Hepatocyte (in vitro differentiated cells): ENCODE results near the gene KRT80. TPM values are rescaled to one million over a fixed set of nuclear protein-coding genes. Genes with fewer than 3 reads are reported as not detected.

Source experiments
- DNase-seq: peaks from one replicate; pipeline ENCODE4 v3.0.0-alpha.2; 2016; ENCODE audit warnings: low spot score
- H2AFZ ChIP-seq: fragments of 200-600 bp; sonication (generic); 2 replicates; pipeline ENCODE4 v1.6.0; 2016; ENCODE audit warnings: antibody characterized with exemption, mild to moderate bottlenecking
- H3K27ac ChIP-seq: fragments of 200-600 bp; sonication (generic); 2 replicates; pipeline ENCODE4 v1.5.1; 2016; ENCODE audit warnings: mild to moderate bottlenecking
- H3K27me3 ChIP-seq: fragments of 200-600 bp; sonication (generic); 2 replicates; pipeline ENCODE4 v1.6.1; 2016
- H3K36me3 ChIP-seq: fragments of 200-600 bp; sonication (generic); replicated peaks from 2 replicates; pipeline ENCODE4 v1.5.1; 2016; ENCODE audit warnings: low read depth; ENCODE audit not compliant: insufficient read depth
- H3K4me1 ChIP-seq: fragments of 200-600 bp; sonication (generic); 2 replicates; pipeline ENCODE4 v1.5.1; 2016; ENCODE audit warnings: mild to moderate bottlenecking, moderate library complexity; ENCODE audit not compliant: insufficient read depth
- H3K4me2 ChIP-seq: fragments of 200-600 bp; sonication (generic); 2 replicates; pipeline ENCODE4 v1.6.0; 2016
- H3K4me3 ChIP-seq: fragments of 200-600 bp; sonication (generic); 2 replicates; pipeline ENCODE4 v1.5.1; 2016; ENCODE audit warnings: mild to moderate bottlenecking
- H3K79me2 ChIP-seq: fragments of 200-600 bp; sonication (generic); 2 replicates; pipeline ENCODE4 v1.6.0; 2017; ENCODE audit warnings: mild to moderate bottlenecking
- H3K9me2 ChIP-seq: fragments of 200-600 bp; sonication (generic); replicated peaks from 2 replicates; pipeline ENCODE4 v1.6.0; 2017; ENCODE audit warnings: mild to moderate bottlenecking; ENCODE audit not compliant: insufficient read depth
- H3K9me3 ChIP-seq: fragments of 200-600 bp; sonication (generic); 2 replicates; pipeline ENCODE4 v1.5.1; 2016; ENCODE audit warnings: low read depth, mild to moderate bottlenecking
- H4K20me1 ChIP-seq: fragments of 200-600 bp; sonication (generic); 2 replicates; pipeline ENCODE4 v1.6.0; 2016; ENCODE audit warnings: mild to moderate bottlenecking; ENCODE audit not compliant: insufficient read depth, poor library complexity, severe bottlenecking
- CTCF ChIP-seq: fragments of 200-600 bp; sonication (generic); IDR thresholded peaks from 2 replicates; pipeline ENCODE4 v1.5.1; 2016; ENCODE audit warnings: antibody characterized with exemption, mild to moderate bottlenecking; ENCODE audit not compliant: poor library complexity
- EZH2 ChIP-seq: fragments of 200-600 bp; sonication (generic); IDR thresholded peaks from 2 replicates; pipeline ENCODE4 v1.6.1; 2016; ENCODE audit warnings: antibody characterized with exemption, mild to moderate bottlenecking, borderline replicate concordance
- EZH2phosphoT487 ChIP-seq: fragments of 200-600 bp; sonication (generic); IDR thresholded peaks from one replicate; pipeline ENCODE4 v1.6.1; 2018; ENCODE audit warnings: antibody characterized with exemption, mild to moderate bottlenecking, low read depth, moderate library complexity; ENCODE audit not compliant: unreplicated experiment, severe bottlenecking
- WGBS: methylation state at CpG from one replicate; pipeline ENCODE4 v1.1.6; 2016; ENCODE audit warnings: low lambda C conversion rate; ENCODE audit errors: missing lambda C conversion rate; 5-methylcytosine and 5-hydroxymethylcytosine counted together
- polyA plus RNA-seq: library from polyadenylated mRNA; unstranded; fragments of >200 nt; fragmentation: Nextera tagmentation; extraction: Ambion mirVana; gene quantifications from 2 replicates; pipeline ENCODE4 v1.2.1, GENCODE V29; 2016
- total RNA-seq: library from RNA; depleted of rRNA; stranded (reverse); fragments of >200 nt; gene quantifications from 2 replicates; pipeline ENCODE4 v1.2.3, GENCODE V29; 2014

KRT80 gene
- total and polyA plus RNA-seq, 2 experiments from 2014 or later: 0.77 to 1.2 TPM

GRCh38 chr12:52169886-52170285, 21.9 kb downstream of the KRT80 start:
- Histone ChIP-seq H3K36me3 (no peaks in the 10 kb centered on the region), H3K9me3 (no peaks in the 10 kb centered on the region), H3K79me2 (no peaks in the 10 kb centered on the region), H3K27ac (no peak overlapping the region), H2AFZ (no peak overlapping the region), H3K4me3 (no peak overlapping the region), H4K20me1 (no peaks in the 10 kb centered on the region), H3K27me3 (no peaks in the 10 kb centered on the region), H3K9me2 (no peaks in the 10 kb centered on the region), H3K4me2 (no peak overlapping the region), H3K4me1 (peaks cover 32% of the 10 kb centered on the region)
- TF ChIP-seq CTCF (no peak), EZH2 (no peak), EZH2phosphoT487 (no peak)
- DNase-seq: no peak
- 100% methylated on average over 1 of the region's 1 CpG for WGBS

- TF ChIP-seq CTCF: no peak
- TF ChIP-seq EZH2phosphoT487: no peak
- TF ChIP-seq EZH2: no peak
- no peak overlapping the region for H2AFZ ChIP-seq
- no peaks in the 10 kb centered on the region for H3K27me3 ChIP-seq
- H3K4me1 ChIP-seq: peaks cover 29% of the 10 kb centered on the region
- H3K27ac ChIP-seq: peak overlapping the region; percentile 82
- peak; percentile 91 for DNase-seq
- H3K4me3 ChIP-seq: no peak overlapping the region
- H3K4me2 ChIP-seq: no peak overlapping the region
- H3K9me3 ChIP-seq: no peaks in the 10 kb centered on the region
- no peaks in the 10 kb centered on the region for H3K9me2 ChIP-seq
- no peaks in the 10 kb centered on the region for H3K36me3 ChIP-seq
- 70% methylated on average over 11 of the region's 12 CpGs for WGBS
- H3K79me2 ChIP-seq: no peaks in the 10 kb centered on the region
- no peaks in the 10 kb centered on the region for H4K20me1 ChIP-seq
Observed at GRCh38 chr12:52168019-52168717, 23.6 kb downstream of the KRT80 start.

GRCh38 chr12:52167526-52167925, 24.3 kb downstream of the KRT80 start:
- no peaks in the 10 kb centered on the region for H3K9me2 ChIP-seq
- H3K36me3 ChIP-seq: no peaks in the 10 kb centered on the region
- no peak for TF ChIP-seq EZH2phosphoT487
- TF ChIP-seq CTCF: no peak
- TF ChIP-seq EZH2: no peak
- H3K27ac ChIP-seq: peak overlapping the region; percentile 82
- H3K4me2 ChIP-seq: no peak overlapping the region
- H3K4me1 ChIP-seq: peaks cover 29% of the 10 kb centered on the region
- H3K79me2 ChIP-seq: no peaks in the 10 kb centered on the region
- no peaks in the 10 kb centered on the region for H3K27me3 ChIP-seq
- no peaks in the 10 kb centered on the region for H4K20me1 ChIP-seq
- no peaks in the 10 kb centered on the region for H3K9me3 ChIP-seq
- WGBS: 41% methylated on average over 3 of the region's 3 CpGs
- H3K4me3 ChIP-seq: no peak overlapping the region
- DNase-seq: no peak
- H2AFZ ChIP-seq: no peak overlapping the region
